HG02588 (cell line): ENCODE measurements around the gene AGER.

Experiments used
- ATAC-seq: cut with Tn5 transposase; IDR thresholded peaks from one replicate; pipeline ENCODE4 v1.9.1; 2021; ENCODE audit warnings: mild to moderate bottlenecking, moderate library complexity; ENCODE audit not compliant: unreplicated experiment

Gene AGER

GRCh38 chr6:32174416-32174815 is 9.6 kb downstream of the AGER start:
- no peak for ATAC-seq

- no peak for ATAC-seq
Observed at GRCh38 chr6:32173051-32173727, 10.9 kb downstream of the AGER start.

DNA sequence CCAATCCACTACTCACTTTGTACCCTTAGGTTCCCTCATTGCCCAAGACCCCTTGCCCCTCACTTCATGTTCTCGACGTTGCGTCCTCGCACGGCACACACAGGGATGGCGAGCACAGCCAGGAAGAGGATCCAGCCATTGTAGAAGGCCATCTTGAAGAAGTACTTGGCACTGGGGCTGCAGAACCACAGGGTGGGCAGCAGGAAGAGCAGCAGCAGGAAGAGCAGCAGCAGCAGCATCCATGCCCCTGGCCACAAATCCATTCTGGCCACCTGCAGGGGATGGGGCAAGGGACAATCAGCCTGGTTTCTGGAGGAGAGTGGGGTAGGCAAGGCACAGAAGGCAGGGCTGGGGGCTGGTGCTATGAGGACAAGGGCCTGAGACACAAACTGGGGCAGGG is 12.8 kb downstream of the AGER start:
- no peak for ATAC-seq

- ATAC-seq: no peak
Observed at GRCh38 chr6:32170294-32170693, 13.8 kb downstream of the AGER start.

DNA sequence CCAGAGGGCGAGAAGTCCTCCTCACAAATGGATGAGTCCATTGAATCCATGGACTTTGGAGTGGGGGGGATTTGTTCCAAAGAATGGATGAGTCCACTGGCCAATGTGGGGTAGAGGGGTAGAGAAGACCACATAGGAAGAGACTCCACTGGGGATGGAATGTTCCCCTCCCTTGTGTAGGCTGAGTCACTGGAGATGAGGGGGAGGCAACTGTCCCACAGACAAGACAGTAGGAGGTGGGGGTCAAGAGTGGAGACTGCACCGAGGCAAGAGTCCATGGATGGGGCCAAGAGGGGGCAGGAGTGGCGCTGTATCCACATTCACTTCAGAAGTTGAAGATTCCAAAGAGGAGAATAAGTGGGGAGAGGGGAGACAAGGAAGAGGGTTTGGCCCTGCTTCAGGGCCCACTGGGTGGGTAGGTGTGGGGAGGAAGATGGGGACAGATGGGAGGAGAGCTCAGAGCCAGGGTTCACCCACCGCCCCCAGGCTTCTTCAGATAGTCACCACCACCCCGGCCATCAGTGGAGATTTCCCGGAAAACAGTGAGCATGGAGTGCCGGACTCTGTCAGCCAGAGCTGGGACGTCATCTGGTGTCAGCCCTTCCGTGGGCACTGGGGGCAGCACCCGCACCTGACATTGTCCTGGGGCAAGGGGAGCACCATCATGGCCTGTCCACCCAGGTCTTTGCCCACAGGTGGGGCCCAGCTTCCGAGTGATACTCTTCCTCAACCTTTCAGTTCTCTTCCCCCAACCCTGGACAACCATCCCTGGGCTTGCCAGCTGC is 15.1 kb downstream of the AGER start:
- no peak for ATAC-seq

DNA sequence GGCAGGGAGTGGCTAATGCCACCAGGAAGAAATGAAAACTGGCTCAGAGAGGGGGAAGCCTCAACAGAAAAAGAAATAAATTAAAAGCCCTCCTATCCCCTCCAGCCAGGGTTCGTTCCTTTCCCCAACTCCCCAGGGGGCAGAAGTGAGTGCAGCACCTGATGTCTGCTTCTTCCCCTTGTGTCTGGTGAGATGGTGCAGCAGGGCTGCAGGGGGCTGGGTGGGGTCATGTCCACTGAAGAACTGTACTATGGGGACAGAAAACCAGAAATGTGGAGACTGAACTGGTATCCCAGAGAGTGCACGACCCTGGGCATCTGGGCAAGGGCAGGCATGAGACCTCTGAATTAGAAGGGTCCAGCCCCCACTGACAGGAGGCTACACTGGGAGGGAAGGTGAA is 15.7 kb downstream of the AGER start:
- ATAC-seq: no peak

DNA sequence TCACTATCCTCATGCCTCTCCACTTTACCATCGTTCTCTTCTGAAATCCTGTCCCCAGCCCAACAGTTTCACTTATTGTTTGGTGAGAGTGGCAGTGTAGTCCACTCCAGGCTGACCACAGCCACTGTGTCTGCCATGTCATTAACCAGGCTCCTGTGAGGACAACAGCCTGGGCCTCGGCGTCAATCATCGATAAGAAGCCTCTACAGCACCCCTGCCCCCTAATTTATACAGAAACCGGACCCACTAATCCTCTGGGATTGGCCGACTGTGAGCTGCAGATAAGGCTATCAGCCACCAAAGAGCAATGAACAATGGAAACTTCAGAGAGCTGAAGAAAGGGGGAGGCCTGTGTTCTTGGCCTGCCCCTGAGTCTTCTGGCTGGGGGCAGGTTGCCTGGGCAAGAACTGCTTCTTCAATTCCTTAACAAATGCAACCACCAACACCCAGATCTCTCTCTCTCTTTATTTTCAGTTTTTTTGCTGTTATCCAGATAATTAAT is 16.2 kb downstream of the AGER start:
- no peak for ATAC-seq

GRCh38 chr6:32167154-32167760 is 16.8 kb downstream of the AGER start:
- no peak for ATAC-seq

DNA sequence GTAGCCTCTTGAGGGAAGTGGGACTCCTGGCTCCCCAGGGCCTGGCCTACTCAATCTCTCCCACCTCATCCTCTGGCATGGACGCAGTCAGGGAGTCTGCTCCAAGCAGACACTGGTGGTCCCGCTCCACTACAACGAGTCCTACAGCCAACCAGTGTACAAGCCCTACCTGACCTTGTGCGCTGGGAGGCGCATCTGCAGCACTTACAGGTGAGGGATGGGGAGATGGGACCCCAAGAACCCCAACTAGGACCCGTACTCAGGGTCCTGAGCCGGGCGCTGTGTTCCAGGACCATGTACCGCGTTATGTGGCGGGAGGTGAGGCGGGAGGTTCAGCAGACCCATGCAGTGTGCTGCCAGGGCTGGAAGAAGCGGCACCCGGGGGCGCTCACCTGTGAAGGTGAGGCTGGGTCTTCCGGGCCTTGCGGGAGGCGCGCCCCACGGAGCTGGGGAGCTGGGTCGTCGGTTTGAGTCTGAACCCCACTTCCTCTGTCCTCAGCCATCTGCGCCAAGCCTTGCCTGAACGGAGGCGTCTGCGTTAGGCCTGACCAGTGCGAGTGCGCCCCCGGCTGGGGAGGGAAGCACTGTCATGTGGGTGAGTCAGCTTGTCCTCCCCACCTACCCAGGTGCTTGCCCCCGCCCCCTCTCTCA is 17.5 kb downstream of the AGER start:
- no peak for ATAC-seq

GRCh38 chr6:32164295-32164694 is 19.8 kb downstream of the AGER start, which contains the start of gene EGFL8:
TSS of gene EGFL8 (plus strand) at chr6:32164595. CDS start at chr6:32166166, 1,571 bp downstream.
- no peak for ATAC-seq

DNA sequence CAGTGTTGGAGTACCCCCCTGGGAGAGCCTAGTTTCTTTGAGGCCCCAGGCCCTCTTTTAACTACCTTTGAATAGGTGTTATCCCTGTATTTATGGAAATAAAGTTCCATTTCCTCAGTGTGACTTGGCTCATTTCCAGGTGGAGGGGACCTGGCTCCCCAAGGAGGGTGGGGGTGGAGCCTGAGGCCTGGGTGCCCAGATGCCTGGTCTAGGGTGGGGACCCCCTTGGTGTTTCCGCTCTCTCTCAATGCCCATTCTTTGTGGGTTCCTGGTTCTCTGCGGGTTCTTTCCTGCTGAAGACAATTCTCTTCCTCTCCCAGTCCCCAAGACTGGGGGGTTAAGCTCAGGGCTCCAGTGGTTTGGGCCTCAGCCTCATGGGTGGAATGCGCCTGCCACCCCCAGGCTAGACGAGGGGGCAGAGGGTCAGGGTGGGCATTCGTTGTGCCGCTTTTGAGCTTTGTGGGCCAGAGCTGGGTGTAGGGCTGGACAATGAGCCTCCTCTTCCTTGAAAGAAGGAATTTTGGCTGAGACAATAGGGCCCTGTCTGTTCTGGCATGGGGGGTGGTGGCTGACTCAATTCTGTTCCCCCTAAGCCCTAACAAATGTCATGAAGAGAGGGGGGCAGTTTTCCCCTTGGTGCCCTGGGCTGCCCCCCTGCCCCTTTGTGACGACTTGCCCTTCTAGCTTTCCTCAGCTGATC is 20.3 kb downstream of the AGER start:
- ATAC-seq: no peak

- ATAC-seq: no peak
Observed at GRCh38 chr6:32158052-32158451, 26.0 kb downstream of the AGER start.

- ATAC-seq: no peak
Observed at GRCh38 chr6:32156891-32157290, 27.2 kb downstream of the AGER start.

GRCh38 chr6:32154514-32155161 is 29.4 kb downstream of the AGER start:
- no peak for ATAC-seq

GRCh38 chr6:32153564-32154513 is 30.2 kb downstream of the AGER start, which contains the start of gene PPT2:
TSS of gene PPT2 (plus strand) at chr6:32154141. CDS start at chr6:32154595, 454 bp downstream.
- no peak for ATAC-seq

DNA sequence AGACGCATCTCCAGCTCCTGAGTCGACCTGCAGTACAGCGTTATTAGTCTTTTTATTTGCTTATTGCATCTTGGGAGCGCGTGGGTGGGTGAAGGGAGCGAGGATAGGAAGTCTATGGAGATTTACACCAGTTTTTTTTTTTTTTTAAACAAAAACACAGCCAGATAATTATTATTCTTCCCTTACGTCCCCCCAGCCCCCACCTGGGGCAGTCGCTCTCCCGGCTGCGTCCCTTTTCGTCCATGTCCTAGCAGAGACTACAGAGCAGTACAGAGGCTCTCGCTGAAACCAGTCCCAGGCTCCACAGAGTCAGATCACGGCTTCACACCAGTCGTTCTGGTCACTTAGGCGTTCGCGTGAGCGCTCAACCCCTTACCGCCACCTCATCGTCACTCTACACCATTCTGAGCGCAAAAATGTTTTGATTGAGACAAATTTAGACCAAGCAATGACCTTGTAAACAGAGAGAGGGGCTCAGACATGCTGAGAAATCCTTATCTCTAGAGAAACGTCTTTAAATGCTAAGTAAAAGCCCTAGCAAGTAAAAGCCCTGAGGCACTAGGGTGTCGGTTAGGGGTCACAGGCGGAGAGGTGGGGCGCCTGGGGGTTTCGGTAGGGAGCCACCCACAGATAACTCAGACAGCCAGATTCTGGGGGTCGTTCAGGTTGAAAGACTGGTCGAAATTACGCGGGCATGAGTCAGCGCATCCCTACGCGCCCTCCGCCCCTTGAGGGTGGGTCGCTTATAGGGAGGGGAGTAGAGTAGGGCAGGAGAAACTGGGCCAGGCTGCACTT is 31.1 kb downstream of the AGER start:
- no peak for ATAC-seq

- ATAC-seq: no peak
Observed at GRCh38 chr6:32151863-32152768, 31.9 kb downstream of the AGER start, which contains the start of gene PRRT1. TSS of gene PRRT1 (minus strand) at chr6:32151939. CDS start at chr6:32151827, 112 bp downstream.
